K562 (cell line): ENCODE results near the gene PRMT7. TPM values are rescaled to one million over a fixed set of nuclear protein-coding genes. Genes with fewer than 3 reads are reported as not detected.

ENCODE experiments used
- AFF1 ChIP-seq, 2 experiments: fragments of 450-650 bp; IDR thresholded peaks; 2 replicates each; pipeline ENCODE4 v1.6.1; 2018; ENCODE audit warnings: mild to moderate bottlenecking in 2 of 2, low read depth in 1 of 2; ENCODE audit not compliant: partially characterized antibody in 2 of 2
- CBFB ChIP-seq: sonication (generic); formaldehyde crosslinking; IDR thresholded peaks from 2 replicates; pipeline ENCODE4 v1.4.0; 2020; ENCODE audit warnings: mild to moderate bottlenecking, missing genetic modification reagents
- CHD1 ChIP-seq: fragments of 200-600 bp; sonication (generic); IDR thresholded peaks from one replicate; pipeline ENCODE4 v1.6.1; 2012; ENCODE audit warnings: mild to moderate bottlenecking, moderate library complexity, low read length, inconsistent platforms
- DMBX1 ChIP-seq: fragments of 250-450 bp; sonication (Bioruptor Pico); IDR thresholded peaks from 2 replicates; pipeline ENCODE4 v1.8.0; 2022; ENCODE audit warnings: inconsistent platforms, mild to moderate bottlenecking, moderate library complexity, borderline replicate concordance
- ERF ChIP-seq: fragments of 450-650 bp; formaldehyde crosslinking; IDR thresholded peaks from 2 replicates; pipeline ENCODE4 v1.4.0; 2020; ENCODE audit warnings: mild to moderate bottlenecking, mixed read lengths
- HMBOX1 ChIP-seq: sonication (generic); IDR thresholded peaks from 2 replicates; pipeline ENCODE4 v1.6.1; 2016
- MXD1 ChIP-seq: fragments of 250-450 bp; sonication (Bioruptor Pico); IDR thresholded peaks from 2 replicates; pipeline ENCODE4 v1.8.0; 2021; ENCODE audit warnings: borderline replicate concordance, mild to moderate bottlenecking, moderate library complexity; ENCODE audit not compliant: poor library complexity, severe bottlenecking
- NR3C1 ChIP-seq: sonication (generic); formaldehyde crosslinking; IDR thresholded peaks from 2 replicates; pipeline ENCODE4 v1.8.1; 2022; ENCODE audit warnings: missing genetic modification reagents
- POLR2B ChIP-seq: fragments of 450-650 bp; IDR thresholded peaks from 2 replicates; pipeline ENCODE4 v1.6.1; 2018; ENCODE audit warnings: low read depth; ENCODE audit not compliant: partially characterized antibody
- RNF219 ChIP-seq: fragments of 250-450 bp; sonication (Bioruptor Pico); IDR thresholded peaks from 2 replicates; pipeline ENCODE4 v1.5.0; 2022; ENCODE audit warnings: mild to moderate bottlenecking
- THRB ChIP-seq: fragments of 450-650 bp; formaldehyde crosslinking; conservative IDR thresholded peaks from 2 replicates; pipeline ENCODE4 v1.4.0; 2022; ENCODE audit warnings: mild to moderate bottlenecking, missing genetic modification characterization
- WHSC1 ChIP-seq: IDR thresholded peaks from one replicate; pipeline ENCODE4 v1.6.1; 2012; ENCODE audit warnings: low read length, control low read depth, inconsistent platforms
- polyA plus RNA-seq, 8 experiments: library from polyadenylated mRNA; depleted of rRNA in 4 of 8; stranded (reverse) in 5 of 8; unstranded in 3 of 8; fragments of >200 nt; fragmentation: Nextera tagmentation in 2 of 8; fragmentation: Illumina TruSeq in 1 of 8; extraction: Ambion mirVana in 2 of 8; extraction: Trizol in 1 of 8; gene quantifications; 2 replicates each; pipeline versions ENCODE4 v1.2.1 to v1.2.3, GENCODE V29; 2011 to 2014; ENCODE audit warnings: inconsistent platforms in 1 of 8, missing spikeins in 1 of 8
- total RNA-seq, 7 experiments: library from RNA; depleted of rRNA in 6 of 7; stranded (reverse); fragments of >200 nt in 6 of 7; fragmentation: Illumina TruSeq in 2 of 7; extraction: Trizol in 2 of 7; gene quantifications; 2 replicates each; pipeline versions ENCODE4 v1.2.1 to v1.2.3, GENCODE V29; 2011 to 2021; ENCODE audit warnings: low replicate concordance in 1 of 7

Gene PRMT7
- total and polyA plus RNA-seq, 9 of the 15 experiments (the other 6 are each of a cell fraction or from before 2014, with no cell fraction given): 6.4 to 88.8 (median 73.1) TPM

GRCh38 chr16:68381363-68381724 lies 70.5 kb downstream of the PRMT7 start (continued):
- no peak for TF ChIP-seq POLR2B
- no peak for TF ChIP-seq MXD1 (CRISPR knock-in tag)
- TF ChIP-seq ERF (CRISPR knock-in tag): no peak
- no peak for TF ChIP-seq AFF1 (IDR thresholded peaks at IDR 0.05; ENCODE audit: low read depth in 1 of 2, partially characterized antibody in 2 of 2)
- TF ChIP-seq THRB (CRISPR knock-in tag): no peak
- no peak for TF ChIP-seq HMBOX1
- no peak for TF ChIP-seq WHSC1
- no peak for TF ChIP-seq CBFB
- no peak for TF ChIP-seq RNF219 (CRISPR knock-in tag)
- TF ChIP-seq CHD1: no peak
- no peak for TF ChIP-seq DMBX1 (CRISPR knock-in tag)
- no peak for TF ChIP-seq NR3C1 (CRISPR knock-in tag)
